ENCODE measurements around the gene GSTM4. TPM values are rescaled to one million over a fixed set of nuclear protein-coding genes. Genes with fewer than 3 reads are reported as not detected.

GSTM4 gene
- polyA plus RNA-seq, 2 of the 4 experiments (the other 2 are of a cell fraction), result 13.0 to 17.2 TPM

DNA sequence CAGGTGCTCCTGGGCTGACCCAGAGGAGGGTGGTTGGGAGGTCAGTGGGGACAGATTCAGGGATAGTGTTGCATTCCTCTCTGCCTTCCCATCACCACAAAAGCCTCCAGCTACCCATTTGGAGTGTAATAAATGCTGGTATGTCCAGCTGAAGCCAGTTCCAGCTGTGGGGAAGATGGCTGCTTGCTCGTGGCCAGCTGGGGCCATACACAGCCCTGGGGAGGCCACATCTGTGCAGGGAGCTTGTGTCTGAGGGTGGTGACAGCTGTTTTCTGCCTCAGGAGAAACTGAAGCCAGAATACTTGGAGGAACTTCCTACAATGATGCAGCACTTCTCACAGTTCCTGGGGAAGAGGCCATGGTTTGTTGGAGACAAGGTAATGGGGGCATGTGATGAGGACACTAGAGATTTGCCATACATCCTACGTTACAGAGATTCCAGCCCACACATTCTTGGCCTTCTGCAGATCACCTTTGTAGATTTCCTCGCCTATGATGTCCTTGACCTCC is 2.7 kb downstream of the GSTM4 start:
- no peaks in the 10 kb centered on the region for H3K9me3 ChIP-seq
- WGBS (ENCODE audit: missing lambda C conversion rate), result 64% methylated on average over 3 of the region's 3 CpGs
- no peak for DNase-seq (ENCODE audit: low read depth in 1 of 2, low spot score in 1 of 2)
- no peak overlapping the region for H3K4me2 ChIP-seq
- TF ChIP-seq CBX8 (IDR thresholded peaks at IDR 0.05) (no peak), ESRRA (IDR thresholded peaks at IDR 0.05; ENCODE audit: borderline replicate concordance, low read length) (no peak), CHD4 (IDR thresholded peaks at IDR 0.05; ENCODE audit: borderline replicate concordance) (no peak)
- H3K4me1 ChIP-seq, result 0 out of 3 replicates have a peak, but pooled peaks cover 5% of the 10 kb centered on the region
- ATAC-seq, result no peak
- no peak for FAIRE-seq
- POLR2A ChIA-PET, result no interaction called here
- no peak overlapping the region for H3K4me3 ChIP-seq
- CTCF ChIA-PET, result interaction anchor here (0.6 to 10.6 kb wide), 7 partner anchors 9 to 326 kb away, joined by 3 to 187 read pairs (median 4); partner anchors contain the start of genes AHCYL1 and GSTM2
- peak overlapping the region in 1 of 2 experiments; percentile 41; a peak in 2 of 6 replicates for H3K27ac ChIP-seq

DNA sequence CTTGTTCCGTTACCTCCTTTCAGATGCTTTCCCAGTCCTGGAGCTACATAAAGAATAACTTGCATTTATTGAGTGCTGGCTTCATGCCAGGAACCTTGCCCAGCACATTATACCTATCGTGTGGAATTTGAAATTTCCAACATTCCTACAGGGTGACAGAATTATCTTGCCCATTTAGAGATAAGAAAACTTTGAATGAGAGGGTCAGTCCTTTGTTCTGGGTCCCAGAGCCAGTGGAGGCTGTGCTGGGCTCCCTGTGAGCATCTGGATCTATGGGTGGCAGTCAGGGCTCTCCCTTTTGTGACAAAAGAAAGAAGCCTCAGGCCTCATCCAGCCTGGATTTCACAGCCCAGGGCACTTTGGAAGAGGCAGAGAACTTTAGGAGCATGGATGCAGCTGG is 3.2 kb downstream of the GSTM4 start:
- ATAC-seq (no peak), DNase-seq (ENCODE audit: low read depth in 1 of 2, low spot score in 1 of 2) (no peak), FAIRE-seq (no peak)
- peaks cover 9% of the 10 kb centered on the region; the same call in 1 of the 3 replicates for H3K4me1 ChIP-seq
- H3K9me3 ChIP-seq, result no peaks in the 10 kb centered on the region
- no peak overlapping the region for H3K4me2 ChIP-seq
- whole genome bisulfite sequencing (ENCODE audit: missing lambda C conversion rate), result 50% methylated on average over 2 of the region's 2 CpGs
- CTCF ChIA-PET, result interaction anchor here (1.5 to 10.6 kb wide), 4 partner anchors 10 to 114 kb away, joined by 5 to 187 read pairs (median 7); no protein-coding TSS in a partner anchor
- POLR2A ChIA-PET, result no interaction called here
- no peak overlapping the region for H3K27ac ChIP-seq
- TF ChIP-seq KDM5A (IDR thresholded peaks at IDR 0.05) (no peak), SREBF2 (IDR thresholded peaks at IDR 0.05) (no peak), CBX8 (IDR thresholded peaks at IDR 0.05) (no peak), FOSB (CRISPR knock-in tag; IDR thresholded peaks at IDR 0.05) (no peak), CHD4 (IDR thresholded peaks at IDR 0.05; ENCODE audit: borderline replicate concordance) (no peak), POLR2AphosphoS2 (conservative IDR thresholded peaks at IDR 0.05; ENCODE audit: low read length) (no peak), NR3C1 (IDR thresholded peaks at IDR 0.05) (no peak), ZSCAN20 (CRISPR knock-in tag; IDR thresholded peaks at IDR 0.05) (no peak), CBX2 (IDR thresholded peaks at IDR 0.05; ENCODE audit: borderline replicate concordance, low read depth) (no peak), JUN (IDR thresholded peaks at IDR 0.05) (no peak), JUNB (IDR thresholded peaks at IDR 0.05) (no peak)
- TF ChIP-seq, protein P1, sequence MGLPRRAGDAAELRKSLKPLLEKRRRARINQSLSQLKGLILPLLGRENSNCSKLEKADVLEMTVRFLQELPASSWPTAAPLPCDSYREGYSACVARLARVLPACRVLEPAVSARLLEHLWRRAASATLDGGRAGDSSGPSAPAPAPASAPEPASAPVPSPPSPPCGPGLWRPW (IDR thresholded peaks at IDR 0.05), result no peak
- TF ChIP-seq, protein P2, sequence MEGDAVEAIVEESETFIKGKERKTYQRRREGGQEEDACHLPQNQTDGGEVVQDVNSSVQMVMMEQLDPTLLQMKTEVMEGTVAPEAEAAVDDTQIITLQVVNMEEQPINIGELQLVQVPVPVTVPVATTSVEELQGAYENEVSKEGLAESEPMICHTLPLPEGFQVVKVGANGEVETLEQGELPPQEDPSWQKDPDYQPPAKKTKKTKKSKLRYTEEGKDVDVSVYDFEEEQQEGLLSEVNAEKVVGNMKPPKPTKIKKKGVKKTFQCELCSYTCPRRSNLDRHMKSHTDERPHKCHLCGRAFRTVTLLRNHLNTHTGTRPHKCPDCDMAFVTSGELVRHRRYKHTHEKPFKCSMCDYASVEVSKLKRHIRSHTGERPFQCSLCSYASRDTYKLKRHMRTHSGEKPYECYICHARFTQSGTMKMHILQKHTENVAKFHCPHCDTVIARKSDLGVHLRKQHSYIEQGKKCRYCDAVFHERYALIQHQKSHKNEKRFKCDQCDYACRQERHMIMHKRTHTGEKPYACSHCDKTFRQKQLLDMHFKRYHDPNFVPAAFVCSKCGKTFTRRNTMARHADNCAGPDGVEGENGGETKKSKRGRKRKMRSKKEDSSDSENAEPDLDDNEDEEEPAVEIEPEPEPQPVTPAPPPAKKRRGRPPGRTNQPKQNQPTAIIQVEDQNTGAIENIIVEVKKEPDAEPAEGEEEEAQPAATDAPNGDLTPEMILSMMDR (IDR thresholded peaks at IDR 0.05), result no peak
- TF ChIP-seq, protein P3, sequence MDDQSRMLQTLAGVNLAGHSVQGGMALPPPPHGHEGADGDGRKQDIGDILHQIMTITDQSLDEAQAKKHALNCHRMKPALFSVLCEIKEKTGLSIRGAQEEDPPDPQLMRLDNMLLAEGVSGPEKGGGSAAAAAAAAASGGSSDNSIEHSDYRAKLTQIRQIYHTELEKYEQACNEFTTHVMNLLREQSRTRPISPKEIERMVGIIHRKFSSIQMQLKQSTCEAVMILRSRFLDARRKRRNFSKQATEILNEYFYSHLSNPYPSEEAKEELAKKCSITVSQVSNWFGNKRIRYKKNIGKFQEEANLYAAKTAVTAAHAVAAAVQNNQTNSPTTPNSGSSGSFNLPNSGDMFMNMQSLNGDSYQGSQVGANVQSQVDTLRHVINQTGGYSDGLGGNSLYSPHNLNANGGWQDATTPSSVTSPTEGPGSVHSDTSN (IDR thresholded peaks at IDR 0.05), result no peak
- TF ChIP-seq, protein P4, sequence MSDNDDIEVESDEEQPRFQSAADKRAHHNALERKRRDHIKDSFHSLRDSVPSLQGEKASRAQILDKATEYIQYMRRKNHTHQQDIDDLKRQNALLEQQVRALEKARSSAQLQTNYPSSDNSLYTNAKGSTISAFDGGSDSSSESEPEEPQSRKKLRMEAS (IDR thresholded peaks at IDR 0.05), result no peak
- TF ChIP-seq, protein P5, sequence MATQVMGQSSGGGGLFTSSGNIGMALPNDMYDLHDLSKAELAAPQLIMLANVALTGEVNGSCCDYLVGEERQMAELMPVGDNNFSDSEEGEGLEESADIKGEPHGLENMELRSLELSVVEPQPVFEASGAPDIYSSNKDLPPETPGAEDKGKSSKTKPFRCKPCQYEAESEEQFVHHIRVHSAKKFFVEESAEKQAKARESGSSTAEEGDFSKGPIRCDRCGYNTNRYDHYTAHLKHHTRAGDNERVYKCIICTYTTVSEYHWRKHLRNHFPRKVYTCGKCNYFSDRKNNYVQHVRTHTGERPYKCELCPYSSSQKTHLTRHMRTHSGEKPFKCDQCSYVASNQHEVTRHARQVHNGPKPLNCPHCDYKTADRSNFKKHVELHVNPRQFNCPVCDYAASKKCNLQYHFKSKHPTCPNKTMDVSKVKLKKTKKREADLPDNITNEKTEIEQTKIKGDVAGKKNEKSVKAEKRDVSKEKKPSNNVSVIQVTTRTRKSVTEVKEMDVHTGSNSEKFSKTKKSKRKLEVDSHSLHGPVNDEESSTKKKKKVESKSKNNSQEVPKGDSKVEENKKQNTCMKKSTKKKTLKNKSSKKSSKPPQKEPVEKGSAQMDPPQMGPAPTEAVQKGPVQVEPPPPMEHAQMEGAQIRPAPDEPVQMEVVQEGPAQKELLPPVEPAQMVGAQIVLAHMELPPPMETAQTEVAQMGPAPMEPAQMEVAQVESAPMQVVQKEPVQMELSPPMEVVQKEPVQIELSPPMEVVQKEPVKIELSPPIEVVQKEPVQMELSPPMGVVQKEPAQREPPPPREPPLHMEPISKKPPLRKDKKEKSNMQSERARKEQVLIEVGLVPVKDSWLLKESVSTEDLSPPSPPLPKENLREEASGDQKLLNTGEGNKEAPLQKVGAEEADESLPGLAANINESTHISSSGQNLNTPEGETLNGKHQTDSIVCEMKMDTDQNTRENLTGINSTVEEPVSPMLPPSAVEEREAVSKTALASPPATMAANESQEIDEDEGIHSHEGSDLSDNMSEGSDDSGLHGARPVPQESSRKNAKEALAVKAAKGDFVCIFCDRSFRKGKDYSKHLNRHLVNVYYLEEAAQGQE (IDR thresholded peaks at IDR 0.05), result no peak
- no peak overlapping the region for H3K4me3 ChIP-seq
